OCI-LY7 (cell line): ENCODE measurements around the gene CDHR2.

Source experiments
- EZH2phosphoT487 ChIP-seq: fragments of 200-600 bp; sonication (generic); IDR thresholded peaks from 2 replicates; pipeline ENCODE4 v1.6.1; 2018; ENCODE audit warnings: low read depth, borderline replicate concordance, mild to moderate bottlenecking, mixed run types, antibody characterized with exemption, low read length, moderate library complexity, mixed read lengths
- TF ChIP-seq, protein P1 (sequence below): fragments of 200-600 bp; sonication (generic); conservative IDR thresholded peaks from 2 replicates; pipeline ENCODE4 v1.5.1; 2014; ENCODE audit warnings: mild to moderate bottlenecking, antibody characterized with exemption, low read length, moderate library complexity, mixed read lengths

DNA sequence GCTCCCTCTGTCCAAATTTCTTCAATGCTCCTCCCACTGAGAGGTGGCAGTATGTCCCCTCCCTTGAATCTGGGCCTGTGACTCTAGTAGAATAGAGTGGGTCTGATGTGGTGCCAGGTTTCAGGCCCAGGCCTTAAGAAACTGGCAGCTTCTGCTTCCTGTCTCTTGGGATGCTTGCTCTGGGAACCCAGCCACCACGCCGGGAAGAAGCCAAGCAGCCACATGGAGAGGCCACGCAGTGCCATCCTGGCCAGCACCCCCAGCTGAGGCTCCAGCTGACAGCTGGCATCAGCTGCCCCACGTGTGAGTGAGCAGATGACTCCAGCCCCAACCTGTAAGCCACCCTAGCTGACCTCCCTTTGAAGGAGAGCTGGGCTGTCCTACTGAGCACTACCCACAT, 90.8 kb downstream of the CDHR2 start:
- TF ChIP-seq, protein P1, sequence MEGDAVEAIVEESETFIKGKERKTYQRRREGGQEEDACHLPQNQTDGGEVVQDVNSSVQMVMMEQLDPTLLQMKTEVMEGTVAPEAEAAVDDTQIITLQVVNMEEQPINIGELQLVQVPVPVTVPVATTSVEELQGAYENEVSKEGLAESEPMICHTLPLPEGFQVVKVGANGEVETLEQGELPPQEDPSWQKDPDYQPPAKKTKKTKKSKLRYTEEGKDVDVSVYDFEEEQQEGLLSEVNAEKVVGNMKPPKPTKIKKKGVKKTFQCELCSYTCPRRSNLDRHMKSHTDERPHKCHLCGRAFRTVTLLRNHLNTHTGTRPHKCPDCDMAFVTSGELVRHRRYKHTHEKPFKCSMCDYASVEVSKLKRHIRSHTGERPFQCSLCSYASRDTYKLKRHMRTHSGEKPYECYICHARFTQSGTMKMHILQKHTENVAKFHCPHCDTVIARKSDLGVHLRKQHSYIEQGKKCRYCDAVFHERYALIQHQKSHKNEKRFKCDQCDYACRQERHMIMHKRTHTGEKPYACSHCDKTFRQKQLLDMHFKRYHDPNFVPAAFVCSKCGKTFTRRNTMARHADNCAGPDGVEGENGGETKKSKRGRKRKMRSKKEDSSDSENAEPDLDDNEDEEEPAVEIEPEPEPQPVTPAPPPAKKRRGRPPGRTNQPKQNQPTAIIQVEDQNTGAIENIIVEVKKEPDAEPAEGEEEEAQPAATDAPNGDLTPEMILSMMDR, result no peak
- no peak for TF ChIP-seq EZH2phosphoT487
